Measurements from ENCODE around the gene PEX14.

The PEX14 gene

DNA sequence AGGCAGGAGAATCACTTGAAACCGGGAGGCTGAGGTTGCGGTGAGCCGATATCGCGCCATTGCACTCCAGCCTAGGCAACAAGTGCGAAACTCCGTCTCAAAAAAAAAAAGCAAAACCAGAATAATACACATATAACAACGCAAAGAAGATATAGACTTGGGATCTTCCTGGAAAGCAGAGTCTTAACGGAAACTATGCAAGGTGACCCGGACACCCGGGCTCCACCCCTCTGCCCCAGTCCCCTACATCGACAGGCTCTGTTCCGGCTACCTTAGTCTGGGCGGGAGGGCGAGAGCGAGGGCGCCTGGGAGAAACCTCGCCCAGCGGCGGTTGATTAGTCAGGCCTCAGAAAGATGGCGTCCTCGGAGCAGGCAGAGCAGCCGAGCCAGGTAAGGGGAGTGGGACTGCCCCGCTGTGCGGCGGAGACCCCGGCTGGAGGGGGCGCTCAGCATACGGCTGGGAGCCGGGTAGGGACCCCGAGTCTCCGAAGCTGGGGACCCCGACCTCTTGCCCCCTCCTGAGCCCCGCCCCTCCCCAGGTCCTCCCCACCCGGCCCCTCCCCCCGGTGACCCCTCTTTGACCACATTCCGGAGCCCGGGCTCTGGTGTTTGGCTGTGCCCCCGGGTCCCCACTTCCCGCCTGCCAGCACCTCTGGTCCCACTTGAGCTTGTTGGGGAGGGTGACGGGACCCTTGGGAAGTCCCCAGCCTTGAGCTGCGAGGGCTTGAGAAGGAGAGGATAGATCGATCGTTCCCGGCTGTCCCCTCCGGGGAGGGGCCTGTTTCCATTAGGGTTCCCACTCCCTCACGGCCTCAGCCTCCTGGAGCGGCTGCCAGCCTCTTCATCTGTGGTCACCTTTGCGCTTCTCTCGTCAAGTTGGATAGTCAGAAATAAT, at the start of gene PEX14:
PEX14 (plus strand) TSS at position 338 of the 895 bp plus-strand sequence; CDS start at position 355, 17 bp downstream.
- intact Hi-C loops (cut with DNase I), result no loop called here

DNA sequence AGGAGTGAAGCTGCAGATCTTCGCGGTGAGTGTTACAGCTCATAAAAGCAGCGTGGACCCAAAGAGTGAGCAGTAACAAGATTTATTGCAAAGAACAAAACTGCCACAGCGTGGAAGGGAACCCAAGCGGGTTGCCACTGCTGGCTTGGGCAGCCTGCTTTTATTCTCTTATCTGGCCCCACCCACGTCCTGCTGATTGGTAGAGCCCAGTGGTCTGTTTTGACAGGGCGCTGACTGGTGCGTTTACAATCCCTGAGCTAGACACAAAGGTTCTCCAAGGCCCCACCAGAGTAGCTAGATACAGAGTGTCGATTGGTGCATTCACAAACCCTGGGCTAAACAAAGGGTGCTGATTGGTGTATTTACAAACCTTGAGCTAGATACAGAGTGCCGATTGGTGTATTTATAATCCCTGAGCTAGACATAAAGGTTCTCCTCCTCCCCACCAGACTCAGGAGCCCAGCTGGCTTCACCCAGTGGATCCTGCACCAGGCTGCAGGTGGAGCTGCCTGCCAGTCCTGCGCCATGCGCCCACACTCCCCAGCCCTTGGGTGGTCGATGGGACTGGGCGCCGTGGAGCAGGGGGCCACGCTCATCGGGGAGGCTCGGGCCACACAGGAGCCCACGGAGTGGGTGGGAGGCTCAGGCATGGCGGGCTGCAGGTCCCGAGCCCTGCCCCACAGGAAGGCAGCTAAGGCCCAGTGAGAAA, 48.8 kb upstream of the PEX14 start:
- peak in 1 of 10 donors; percentile 77 for DNase-seq
- intact Hi-C loops (cut with DNase I), result loop anchor here (5.0 kb wide), 1 partner anchor 799 kb away; no protein-coding TSS in a partner anchor

More for the DNA sequence above, at the start of gene PEX14:
- peak; percentile 74 to 98 (median 86) for DNase-seq

DNA sequence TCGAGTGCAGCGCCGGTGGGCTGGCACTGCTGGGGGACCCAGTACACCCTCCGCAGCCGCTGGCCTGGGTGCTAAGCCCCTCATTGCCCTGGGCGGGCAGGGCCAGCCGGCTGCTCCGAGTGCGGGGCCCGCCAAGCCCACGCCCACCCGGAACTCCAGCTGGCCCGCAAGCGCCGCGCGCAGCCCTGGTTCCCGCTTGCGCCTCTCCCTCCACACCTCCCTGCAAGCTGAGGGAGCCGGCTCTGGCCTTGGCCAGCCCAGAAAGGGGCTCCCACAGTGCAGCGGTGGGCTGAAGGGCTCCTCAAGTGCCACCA, 48.3 kb upstream of the PEX14 start:
- intact Hi-C loops (cut with DNase I), result loop anchor here (5.0 kb wide), 1 partner anchor 799 kb away; no protein-coding TSS in a partner anchor

GRCh38 chr1:10428984-10429383, 45.8 kb upstream of the PEX14 start:
- DNase-seq, result peak in 1 of 10 donors; percentile 60
- intact Hi-C loops (cut with DNase I), result loop anchor here (1.0 to 5.0 kb wide), 4 partner anchors 52 to 802 kb away; partner anchors contain the start of gene KIF1B

More for the DNA sequence above, 48.3 kb upstream of the PEX14 start:
- peak in 1 of 10 donors; percentile 40 for DNase-seq

DNA sequence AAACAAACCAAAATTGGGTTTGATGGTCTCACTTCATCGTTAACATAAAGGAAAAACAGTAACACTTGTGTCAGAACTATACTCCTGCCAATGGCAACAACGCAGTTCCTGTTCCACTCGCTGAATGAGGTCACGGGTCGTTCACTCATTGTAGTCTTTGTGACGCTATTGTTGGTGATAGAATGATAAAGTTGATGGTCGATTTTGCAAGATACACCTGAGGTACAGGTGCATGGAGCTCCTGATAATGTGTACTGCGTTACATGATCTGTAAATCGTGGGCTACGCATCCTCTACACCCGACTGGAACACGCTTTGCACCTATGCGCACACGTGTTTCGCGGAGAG, 44.9 kb upstream of the PEX14 start:
- peak in 1 of 10 donors; percentile 16 for DNase-seq
- intact Hi-C loops (cut with DNase I), result loop anchor here (1.0 to 10.0 kb wide), 7 partner anchors 31 to 803 kb away; partner anchors contain the start of genes DFFA, KIF1B, PGD and UBE4B

DNA sequence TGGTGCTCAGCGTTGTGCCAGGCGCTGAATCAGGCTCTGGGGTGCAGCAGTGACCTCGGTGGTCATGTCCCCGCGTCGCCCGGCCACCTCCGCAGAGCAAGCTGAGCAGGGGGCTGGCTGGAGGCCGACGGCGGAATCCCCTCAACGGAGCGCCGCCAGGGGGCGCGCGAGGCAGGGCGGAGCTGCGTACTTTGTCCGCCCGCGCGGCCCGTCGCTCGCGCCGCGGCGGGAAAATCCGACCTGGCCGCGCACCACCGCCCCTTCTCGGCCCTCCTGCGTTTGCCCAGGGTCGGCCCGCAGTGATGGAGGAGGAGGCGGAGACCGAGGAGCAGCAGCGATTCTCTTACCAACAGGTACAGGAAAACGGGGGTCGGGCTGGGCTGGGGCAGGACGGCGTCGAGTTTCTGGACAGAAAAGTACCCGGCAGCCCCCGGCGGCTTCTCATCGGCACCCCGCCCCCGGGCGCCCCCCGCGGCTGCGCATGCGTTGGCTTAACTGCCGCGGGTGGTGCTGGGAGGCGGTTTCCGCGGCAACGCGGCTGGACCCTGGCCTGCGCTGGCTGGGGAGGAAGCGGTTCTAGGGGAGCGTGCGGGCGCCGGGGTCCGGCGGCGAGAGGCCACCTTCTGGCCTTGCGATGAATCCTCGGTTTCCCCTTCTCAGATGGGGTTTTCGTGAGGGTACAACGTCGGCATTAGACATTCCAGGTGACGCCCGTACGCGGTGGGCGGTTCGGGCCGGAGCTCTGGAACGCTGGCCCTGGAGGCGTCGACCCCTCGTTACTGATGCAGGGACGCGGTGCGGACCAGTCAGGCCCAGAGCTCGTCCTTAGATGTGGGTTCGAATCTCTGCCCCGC, 44.3 kb upstream of the PEX14 start, which contains the start of gene CENPS:
CENPS (plus strand) TSS at position 218 of the 854 bp plus-strand sequence; CDS start at position 303, 85 bp downstream.
- intact Hi-C loops (cut with DNase I), result loop anchor here (1.0 to 10.0 kb wide), 4 partner anchors 32 to 396 kb away; partner anchors contain the start of genes DFFA, PGD and UBE4B
- DNase-seq, result peak; percentile 67 to 96 (median 76)

GRCh38 chr1:10431070-10431730, 43.5 kb upstream of the PEX14 start:
- DNase-seq, result peak in 1 of 10 donors; percentile 54
- intact Hi-C loops (cut with DNase I), result loop anchor here (2.0 to 10.0 kb wide), 3 partner anchors 32 to 396 kb away; partner anchors contain the start of genes DFFA, PGD and UBE4B

DNA sequence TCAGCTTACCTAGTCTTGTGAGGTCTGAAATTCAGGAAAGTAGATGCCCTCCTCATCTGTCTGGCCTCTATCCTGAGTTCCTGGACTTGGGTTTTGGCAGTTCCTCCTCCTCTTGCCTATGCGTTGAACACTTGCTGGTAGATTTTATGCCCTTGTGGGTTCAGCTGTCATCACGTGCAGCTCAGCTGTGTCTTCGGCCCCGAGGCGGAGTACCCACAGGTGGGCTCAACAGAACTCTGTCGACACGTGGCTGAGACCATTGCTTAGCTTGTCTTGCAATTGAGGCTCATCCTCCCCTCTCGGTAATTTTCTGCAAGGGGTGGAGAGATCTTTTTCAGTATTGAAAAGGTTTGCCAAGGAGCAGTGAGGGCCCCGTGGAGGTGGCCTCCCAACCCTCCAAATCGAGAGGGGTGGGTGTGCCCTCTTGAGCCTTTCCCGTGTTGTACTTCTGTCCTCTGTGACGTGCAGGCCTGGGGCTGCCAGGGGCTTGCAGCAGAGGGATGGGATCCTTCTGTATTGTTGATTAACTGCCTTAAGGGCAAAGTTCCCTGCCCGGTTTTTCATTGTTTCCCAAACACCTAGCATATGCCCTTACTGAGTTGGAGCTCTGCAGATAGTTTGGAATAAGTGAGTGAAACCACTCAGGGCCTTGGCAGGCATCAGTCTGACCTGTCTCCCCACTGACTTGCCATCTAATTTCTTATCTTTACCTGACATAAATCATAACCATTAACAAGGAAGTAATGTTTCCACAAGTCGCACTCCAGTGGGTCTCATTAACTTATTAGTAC, 41.6 kb upstream of the PEX14 start:
- DNase-seq, result peak in 1 of 10 donors; percentile 39
- intact Hi-C loops (cut with DNase I), result loop anchor here (10.0 kb wide), 1 partner anchor 398 kb away; the partner anchor contains the start of gene UBE4B

DNA sequence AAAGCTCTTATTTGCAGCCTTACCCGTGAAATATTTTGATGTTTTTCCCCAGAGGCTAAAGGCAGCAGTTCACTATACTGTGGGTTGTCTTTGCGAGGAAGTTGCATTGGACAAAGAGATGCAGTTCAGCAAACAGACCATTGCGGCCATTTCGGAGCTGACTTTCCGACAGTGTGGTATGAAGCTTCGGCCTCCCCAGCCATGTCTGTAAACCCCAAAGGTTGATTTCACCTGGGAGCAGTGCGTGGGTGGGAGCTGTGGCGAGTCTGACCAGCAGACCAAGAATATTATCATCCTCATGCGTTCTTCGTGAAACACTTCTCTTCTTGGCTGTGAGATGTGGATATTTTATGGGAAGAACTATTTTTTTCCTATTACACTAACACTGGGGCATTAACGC, 41.0 kb upstream of the PEX14 start:
- intact Hi-C loops (cut with DNase I), result loop anchor here (10.0 kb wide), 1 partner anchor 399 kb away; the partner anchor contains the start of gene UBE4B
- no peak for DNase-seq

GRCh38 chr1:10434590-10434989, 40.2 kb upstream of the PEX14 start:
- DNase-seq, result no peak
- intact Hi-C loops (cut with DNase I), result loop anchor here (10.0 kb wide), 1 partner anchor 400 kb away; the partner anchor contains the start of gene UBE4B

DNA sequence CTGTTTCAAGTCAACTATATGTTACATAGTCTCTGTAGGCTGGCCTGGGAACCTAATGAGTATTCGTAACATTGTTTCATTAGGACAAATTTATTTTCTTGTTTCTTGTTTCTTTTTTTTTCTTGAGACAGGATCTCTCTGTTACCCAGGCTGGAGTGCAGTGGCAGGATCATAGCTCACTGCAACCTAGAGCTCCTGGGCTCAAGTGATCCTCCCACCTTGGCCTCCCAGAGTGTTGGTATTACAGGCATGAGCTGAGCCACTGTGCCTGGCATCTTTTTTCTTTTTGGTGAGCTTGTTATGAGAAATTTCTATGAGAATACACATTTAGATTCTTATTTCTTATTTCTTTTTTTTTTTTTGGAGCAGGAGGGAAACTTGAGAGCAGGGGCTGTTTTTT, 37.7 kb upstream of the PEX14 start:
- intact Hi-C loops (cut with DNase I), result loop anchor here (10.0 kb wide), 1 partner anchor 402 kb away; the partner anchor contains the start of gene UBE4B

GRCh38 chr1:10438677-10439163, 36.0 kb upstream of the PEX14 start:
- peak in 1 of 10 donors; percentile 4 for DNase-seq
- intact Hi-C loops (cut with DNase I), result loop anchor here (10.0 kb wide), 1 partner anchor 404 kb away; the partner anchor contains the start of gene UBE4B

More for the DNA sequence above, 37.7 kb upstream of the PEX14 start:
- peak in 2 of 10 donors; percentile 5 to 8 for DNase-seq

- DNase-seq, result no peak
- intact Hi-C loops (cut with DNase I), result no loop called here
Observed at GRCh38 chr1:10440305-10440704, 34.4 kb upstream of the PEX14 start.

GRCh38 chr1:10440794-10441193, 34.0 kb upstream of the PEX14 start:
- intact Hi-C loops (cut with DNase I), result no loop called here
- DNase-seq, result peak in 2 of 10 donors; percentile 5 to 10

GRCh38 chr1:10444248-10444647, 30.5 kb upstream of the PEX14 start:
- intact Hi-C loops (cut with DNase I), result no loop called here
- DNase-seq, result peak in 1 of 10 donors; percentile 13

DNA sequence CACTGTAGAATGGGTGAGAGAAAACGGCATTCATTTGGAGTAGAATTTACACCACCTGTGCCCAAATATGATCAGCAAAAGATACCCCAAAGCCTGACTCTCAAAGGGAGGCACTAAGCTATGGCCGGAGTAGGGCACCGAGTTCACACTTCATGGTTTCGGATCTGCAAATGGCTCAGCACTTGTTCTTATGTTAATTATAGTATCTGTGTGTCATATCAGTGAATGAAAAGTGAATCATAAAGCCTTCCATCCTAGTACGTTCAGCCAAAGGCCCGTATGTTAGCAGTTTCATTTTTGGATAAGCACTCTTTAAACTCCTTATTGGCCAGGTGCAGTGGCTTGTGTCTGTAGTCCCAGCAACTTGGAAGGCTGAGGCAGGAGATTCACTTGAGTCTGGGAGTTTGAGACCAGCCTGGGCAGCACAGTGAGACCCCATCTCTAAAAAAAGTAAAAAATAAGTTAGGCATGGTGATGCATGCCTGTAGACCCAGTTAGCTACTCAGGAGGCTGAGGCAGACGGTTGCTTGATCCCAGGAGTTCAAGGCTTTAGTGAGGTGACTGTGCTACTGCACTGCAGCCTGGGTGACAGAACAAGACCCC, 29.9 kb upstream of the PEX14 start:
- intact Hi-C loops (cut with DNase I), result no loop called here

GRCh38 chr1:10446790-10447422, 27.8 kb upstream of the PEX14 start:
- peak in 1 of 10 donors; percentile 17 for DNase-seq
- intact Hi-C loops (cut with DNase I), result no loop called here

More for the DNA sequence above, 29.9 kb upstream of the PEX14 start:
- DNase-seq, result no peak
